Skin epidermis (tissue), 12 donors: ENCODE data around the gene DDX10.

Experiments used
- H3K27ac ChIP-seq, 21 experiments: fragments of 200-600 bp; sonication (generic) in 11 of 21; one replicate each; pipeline ENCODE4 v1.5.0; 2020; ENCODE audit warnings: mild to moderate bottlenecking in 3 of 21, inconsistent platforms in 2 of 21, moderate library complexity in 2 of 21
- H3K4me3 ChIP-seq, 7 experiments: fragments of 200-600 bp; sonication (generic) in 2 of 7; one replicate each; pipeline ENCODE4 v1.5.0; 2020; ENCODE audit warnings: inconsistent platforms in 2 of 7, mild to moderate bottlenecking in 2 of 7, moderate library complexity in 1 of 7

Gene DDX10

DNA sequence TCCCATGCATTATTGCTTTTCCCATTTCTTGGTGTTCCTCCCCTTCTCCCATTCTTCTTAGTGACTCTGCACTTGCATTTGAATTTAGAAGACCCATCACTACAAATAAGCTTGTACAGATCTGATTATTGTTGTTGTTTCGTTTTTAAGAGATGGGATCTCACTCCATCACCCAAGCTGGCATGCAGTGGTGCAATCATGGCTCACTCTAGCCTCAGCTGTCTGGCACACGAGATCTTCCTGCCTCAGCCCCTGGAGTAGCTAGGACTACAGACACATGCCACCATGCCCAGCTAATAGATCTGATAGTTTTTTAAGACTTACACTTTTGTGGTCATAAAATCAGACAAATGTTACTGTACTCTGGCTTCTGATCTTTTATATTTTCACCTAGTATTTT lies 252.1 kb downstream of the DDX10 start:
- no peak overlapping the region for H3K4me3 ChIP-seq

GRCh38 chr11:108921211-108921610 lies 256.3 kb downstream of the DDX10 start:
- no peak overlapping the region for H3K4me3 ChIP-seq
- H3K27ac ChIP-seq: no peak overlapping the region

More for the DNA sequence above, 252.1 kb downstream of the DDX10 start:
- H3K27ac ChIP-seq: no peak overlapping the region

DNA sequence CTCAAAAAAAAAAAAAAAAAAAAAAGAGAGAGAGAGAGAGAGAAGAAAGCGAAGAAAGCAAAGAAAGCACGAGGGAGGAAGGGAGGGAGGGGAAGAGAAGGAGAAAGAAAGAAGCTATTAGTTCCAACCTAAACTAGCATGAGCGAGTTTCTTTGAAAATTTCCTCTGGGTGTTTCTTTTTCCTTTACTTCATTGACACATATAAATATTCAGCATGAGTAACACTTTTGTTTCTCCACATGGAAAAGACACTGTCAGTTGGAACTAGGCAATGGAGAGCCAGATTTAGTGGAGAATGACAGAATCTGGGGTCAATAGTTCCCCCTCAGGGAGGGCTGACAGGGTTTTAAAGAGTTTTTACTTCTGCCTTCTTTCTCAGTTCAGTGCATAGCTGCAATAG lies 257.4 kb downstream of the DDX10 start:
- Histone ChIP-seq H3K27ac (no peak overlapping the region), H3K4me3 (no peak overlapping the region)

DNA sequence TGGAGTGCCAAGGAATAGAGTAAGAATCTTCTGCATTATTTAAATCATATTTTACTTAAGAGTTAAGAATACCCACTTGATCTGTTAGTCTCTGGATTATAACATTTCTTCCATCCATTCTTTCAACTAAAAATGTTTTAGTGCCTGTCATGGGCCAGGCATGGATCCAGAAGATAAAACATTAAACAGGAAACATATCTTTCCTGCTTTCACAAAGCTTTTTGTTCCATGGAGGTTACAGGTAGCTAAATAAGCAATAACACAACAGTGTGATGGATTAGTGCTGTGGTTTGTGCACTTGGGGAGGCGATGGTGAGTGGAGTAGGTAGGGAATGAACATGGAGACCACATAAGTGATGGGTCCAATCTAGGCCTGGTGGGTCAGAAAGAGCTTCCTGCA lies 258.5 kb downstream of the DDX10 start:
- Histone ChIP-seq H3K4me3 (no peak overlapping the region), H3K27ac (no peak overlapping the region)

DNA sequence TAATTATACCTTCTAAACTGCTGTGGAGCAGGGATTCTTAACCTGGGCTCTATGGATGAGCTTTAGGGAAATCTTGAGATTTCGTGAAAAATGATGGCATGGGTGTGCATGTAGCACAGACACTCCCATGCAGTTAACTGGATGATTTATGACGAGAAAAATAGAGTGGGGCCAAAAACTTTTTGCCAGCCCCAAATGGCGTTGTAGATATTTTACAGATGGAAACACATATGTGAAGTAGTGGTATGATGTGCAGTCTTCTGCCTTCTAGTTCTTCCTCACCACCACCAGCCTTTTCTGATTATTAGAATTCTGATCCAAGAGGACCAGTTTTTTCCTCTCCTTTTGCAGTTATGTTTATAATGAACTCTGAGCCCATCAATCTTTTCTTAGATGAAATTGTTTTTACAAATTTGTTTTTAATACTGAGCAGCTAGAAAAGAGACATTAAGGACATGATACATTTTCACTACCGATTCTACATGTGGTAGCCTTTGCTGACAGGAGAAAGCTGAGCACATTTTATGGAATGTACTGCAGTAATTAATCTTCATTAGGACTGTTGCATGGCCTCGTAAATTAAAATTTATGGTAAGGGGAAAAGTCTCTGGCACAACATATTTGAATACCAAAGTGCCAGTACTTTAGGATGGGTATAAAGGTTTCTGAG lies 261.4 kb downstream of the DDX10 start:
- no peak overlapping the region for H3K27ac ChIP-seq
- H3K4me3 ChIP-seq: no peak overlapping the region

- H3K27ac ChIP-seq: no peak overlapping the region
- H3K4me3 ChIP-seq: no peak overlapping the region
Measured at GRCh38 chr11:108926841-108927577, 262.1 kb downstream of the DDX10 start.

- Histone ChIP-seq H3K4me3 (no peak overlapping the region), H3K27ac (no peak overlapping the region)
Measured at GRCh38 chr11:108927791-108928545, 263.1 kb downstream of the DDX10 start.

- H3K27ac ChIP-seq: no peak overlapping the region
- no peak overlapping the region for H3K4me3 ChIP-seq
Measured at GRCh38 chr11:108929241-108929640, 264.4 kb downstream of the DDX10 start.

DNA sequence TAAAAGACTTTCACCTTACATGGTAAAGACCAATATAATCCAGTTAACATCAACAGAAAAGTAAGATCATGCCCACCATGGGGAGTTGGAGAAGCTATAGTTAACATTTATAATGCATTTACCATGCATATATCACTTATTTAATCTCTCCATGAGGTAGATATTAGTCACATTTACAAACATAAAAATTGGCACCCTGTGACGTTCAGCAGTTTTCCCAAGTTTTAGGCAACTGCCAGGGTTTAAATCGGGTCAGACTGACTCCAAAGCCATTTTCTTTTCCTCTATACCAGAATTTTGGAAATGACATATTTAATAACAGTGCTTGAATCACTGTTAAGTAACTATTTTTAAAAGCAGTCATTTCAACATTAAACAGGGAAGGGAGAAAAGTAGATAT lies 266.3 kb downstream of the DDX10 start:
- H3K27ac ChIP-seq: no peak overlapping the region
- H3K4me3 ChIP-seq: no peak overlapping the region

GRCh38 chr11:108933630-108934029 lies 268.8 kb downstream of the DDX10 start:
- no peak overlapping the region for H3K27ac ChIP-seq
- no peak overlapping the region for H3K4me3 ChIP-seq

- H3K27ac ChIP-seq: no peak overlapping the region
- H3K4me3 ChIP-seq: no peak overlapping the region
Measured at GRCh38 chr11:108934289-108934688, 269.4 kb downstream of the DDX10 start.

GRCh38 chr11:108934696-108935095 lies 269.8 kb downstream of the DDX10 start:
- Histone ChIP-seq H3K27ac (no peak overlapping the region), H3K4me3 (no peak overlapping the region)

DNA sequence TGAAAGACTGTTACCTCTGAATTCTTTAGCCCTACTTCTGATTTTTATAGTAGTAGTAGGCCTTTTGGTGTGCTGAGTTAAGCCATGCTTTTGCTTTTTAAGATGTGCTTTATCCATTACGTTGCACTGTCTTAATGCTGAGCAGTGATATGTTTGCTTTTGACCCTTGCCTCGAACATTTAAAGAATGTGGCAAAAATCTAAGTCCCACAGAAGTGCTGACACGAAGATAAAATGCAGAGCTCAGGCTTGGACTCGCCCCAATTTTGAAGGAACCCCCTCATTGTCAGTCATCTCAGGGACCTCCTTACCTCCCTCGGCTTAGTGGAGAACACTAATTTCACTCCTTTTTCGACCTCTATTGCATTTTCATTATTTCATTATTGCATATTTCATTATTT lies 272.9 kb downstream of the DDX10 start:
- Histone ChIP-seq H3K4me3 (no peak overlapping the region), H3K27ac (no peak overlapping the region)

DNA sequence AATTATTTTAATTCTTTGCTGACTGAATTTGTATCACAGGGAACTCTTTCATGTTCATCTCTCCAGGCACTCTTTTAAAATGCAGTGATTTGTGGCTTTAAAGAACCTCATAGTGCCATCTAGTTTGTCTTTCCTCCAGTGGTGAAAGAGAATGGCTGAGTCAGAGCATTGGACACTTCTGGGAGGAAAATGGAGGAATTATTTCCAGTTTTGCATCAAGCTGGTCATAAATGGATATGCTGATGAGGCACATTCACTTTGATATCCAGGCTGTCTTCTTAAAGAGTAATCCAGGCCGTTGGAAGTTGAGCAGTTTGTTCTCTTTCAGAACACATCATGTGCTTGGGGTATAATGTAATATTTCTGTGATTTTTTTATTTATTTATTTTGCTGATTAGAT lies 273.7 kb downstream of the DDX10 start:
- H3K4me3 ChIP-seq: no peak overlapping the region
- H3K27ac ChIP-seq: no peak overlapping the region

- Histone ChIP-seq H3K4me3 (no peak overlapping the region), H3K27ac (no peak overlapping the region)
Measured at GRCh38 chr11:108939135-108939534, 274.3 kb downstream of the DDX10 start.

- H3K27ac ChIP-seq: no peak overlapping the region
- H3K4me3 ChIP-seq: no peak overlapping the region
Measured at GRCh38 chr11:108943853-108944252, 279.0 kb downstream of the DDX10 start.

DNA sequence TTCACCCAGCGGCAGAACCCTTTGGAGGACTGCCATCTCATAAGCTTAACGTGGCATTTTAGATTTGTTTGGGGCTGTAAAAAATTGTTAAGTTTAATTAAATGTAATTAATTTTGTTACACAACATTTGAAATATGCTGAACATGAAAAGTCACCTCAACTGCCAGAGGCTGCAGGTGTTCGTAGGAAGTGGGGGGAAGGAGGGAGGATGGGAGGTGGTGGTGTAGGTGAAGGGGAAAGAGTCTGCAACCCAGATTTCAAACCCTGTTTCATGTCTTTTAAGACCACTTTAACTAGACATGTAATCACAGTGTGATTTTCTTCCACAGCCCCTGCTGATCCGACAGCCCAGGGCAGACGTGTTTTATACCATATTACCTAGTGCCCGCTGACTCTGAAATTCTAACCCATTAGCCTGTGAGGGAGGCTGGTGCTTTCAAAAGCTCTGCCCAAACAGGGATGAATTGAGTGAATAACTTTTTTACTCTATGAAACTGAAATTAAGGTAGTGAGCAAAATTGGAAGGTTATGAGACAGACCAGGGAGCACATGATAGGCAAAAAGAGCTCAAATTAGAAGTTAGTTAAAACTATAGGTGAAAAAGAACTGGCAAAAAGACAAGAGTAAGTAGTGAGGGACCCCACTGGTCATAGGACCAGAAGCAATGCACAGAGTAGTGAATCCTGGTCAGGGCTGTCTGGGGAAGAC lies 279.8 kb downstream of the DDX10 start:
- H3K27ac ChIP-seq: no peak overlapping the region

DNA sequence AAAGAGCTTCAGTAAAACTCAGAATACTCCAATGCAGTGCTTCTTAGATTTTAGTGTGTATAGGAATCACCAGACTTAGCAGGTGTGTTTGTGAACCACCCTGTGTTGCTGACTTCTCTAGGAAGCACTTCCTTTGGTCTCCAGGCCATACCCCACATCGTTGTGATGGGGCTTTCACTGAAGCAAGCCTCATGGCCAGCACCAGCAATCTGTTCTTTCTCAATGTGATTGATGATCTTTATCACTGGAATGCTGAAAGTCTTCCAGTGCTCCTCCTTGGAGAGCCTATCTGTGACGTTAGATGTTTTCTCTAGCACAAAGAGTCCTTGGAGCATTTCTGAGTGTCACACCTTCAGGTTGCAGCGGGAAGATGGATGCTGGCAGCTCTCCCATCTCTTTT lies 280.5 kb downstream of the DDX10 start:
- no peak overlapping the region for H3K27ac ChIP-seq
- no peak overlapping the region for H3K4me3 ChIP-seq

More for the DNA sequence above, 279.8 kb downstream of the DDX10 start:
- no peak overlapping the region for H3K4me3 ChIP-seq

DNA sequence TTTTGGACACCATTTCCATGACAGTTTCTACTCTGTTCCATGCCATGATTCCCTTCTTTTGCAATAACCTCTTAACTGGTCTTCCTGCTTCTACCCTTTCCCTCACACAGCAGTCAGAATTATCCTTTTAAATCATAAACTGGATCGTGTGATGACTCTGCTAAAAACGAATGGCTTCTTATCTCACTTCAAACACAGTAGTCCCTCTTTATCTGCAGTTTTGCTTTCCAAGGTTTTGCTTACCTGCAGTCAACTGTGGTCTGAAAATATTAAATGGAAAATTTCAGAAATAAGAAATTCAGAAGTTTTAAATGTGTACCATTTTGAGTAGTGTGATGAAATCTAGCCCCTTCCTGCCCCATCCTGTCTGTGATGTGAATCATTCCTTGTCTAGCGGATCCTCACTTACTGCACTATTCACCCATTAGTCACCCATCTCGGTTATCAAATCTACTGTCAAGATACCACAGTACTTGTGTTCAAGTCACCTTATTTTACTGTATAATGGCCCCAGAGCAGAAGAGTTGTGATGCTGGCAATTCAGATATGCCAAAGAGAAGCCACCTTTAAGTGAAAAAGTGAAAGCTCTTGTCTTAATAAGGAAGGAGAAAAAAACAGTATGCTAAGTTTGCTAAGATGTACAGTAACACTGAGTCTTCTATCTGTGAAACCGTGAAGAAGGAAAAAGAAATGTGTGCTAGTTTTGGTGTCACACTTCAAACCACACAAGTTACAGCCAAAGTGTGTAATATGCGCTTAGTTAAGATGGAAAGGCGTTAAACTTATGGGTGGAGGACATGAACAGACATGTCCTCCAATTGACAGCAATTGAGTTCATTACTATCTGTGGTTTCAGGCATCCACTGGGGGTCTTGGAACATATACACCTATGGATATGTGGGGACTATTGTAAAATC lies 283.0 kb downstream of the DDX10 start:
- H3K27ac ChIP-seq: no peak overlapping the region
- no peak overlapping the region for H3K4me3 ChIP-seq
